ENCODE data around the gene AGO4.
"Not testable (repeated sequence)": the region's sequence is repeated elsewhere in the genome, so short reads cannot be mapped to it uniquely, and the experiment has no call there.

DNA sequence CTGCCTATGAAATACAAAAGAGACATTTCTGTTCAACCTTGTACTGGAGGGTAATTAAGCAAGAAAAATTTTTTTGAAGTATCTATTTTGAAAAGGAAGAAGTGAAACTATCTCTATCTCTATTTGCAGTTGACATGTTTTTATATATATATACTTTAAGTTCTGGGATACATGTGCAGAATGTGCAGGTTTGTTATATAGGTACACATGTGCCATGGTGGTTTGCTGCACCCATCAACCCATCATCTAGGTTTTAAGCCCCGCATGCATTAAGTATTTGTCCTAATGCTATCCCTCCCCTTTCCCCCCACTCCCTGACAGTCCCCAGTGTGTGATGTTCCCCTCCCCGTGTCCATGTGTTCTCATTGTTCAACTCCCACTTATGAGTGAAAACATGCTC lies 9.8 kb upstream of the AGO4 start:
- TF ChIP-seq, protein P1, sequence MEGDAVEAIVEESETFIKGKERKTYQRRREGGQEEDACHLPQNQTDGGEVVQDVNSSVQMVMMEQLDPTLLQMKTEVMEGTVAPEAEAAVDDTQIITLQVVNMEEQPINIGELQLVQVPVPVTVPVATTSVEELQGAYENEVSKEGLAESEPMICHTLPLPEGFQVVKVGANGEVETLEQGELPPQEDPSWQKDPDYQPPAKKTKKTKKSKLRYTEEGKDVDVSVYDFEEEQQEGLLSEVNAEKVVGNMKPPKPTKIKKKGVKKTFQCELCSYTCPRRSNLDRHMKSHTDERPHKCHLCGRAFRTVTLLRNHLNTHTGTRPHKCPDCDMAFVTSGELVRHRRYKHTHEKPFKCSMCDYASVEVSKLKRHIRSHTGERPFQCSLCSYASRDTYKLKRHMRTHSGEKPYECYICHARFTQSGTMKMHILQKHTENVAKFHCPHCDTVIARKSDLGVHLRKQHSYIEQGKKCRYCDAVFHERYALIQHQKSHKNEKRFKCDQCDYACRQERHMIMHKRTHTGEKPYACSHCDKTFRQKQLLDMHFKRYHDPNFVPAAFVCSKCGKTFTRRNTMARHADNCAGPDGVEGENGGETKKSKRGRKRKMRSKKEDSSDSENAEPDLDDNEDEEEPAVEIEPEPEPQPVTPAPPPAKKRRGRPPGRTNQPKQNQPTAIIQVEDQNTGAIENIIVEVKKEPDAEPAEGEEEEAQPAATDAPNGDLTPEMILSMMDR (conservative IDR thresholded peaks at IDR 0.05; ENCODE audit: low read depth, low read length) = not testable (repeated sequence)
- TF ChIP-seq EZH2 (IDR thresholded peaks at IDR 0.05; ENCODE audit: borderline replicate concordance, low read depth, low read length, poor library complexity, severe bottlenecking) = not testable (repeated sequence)

Data from A673 (cell line).